Heart left ventricle (tissue), 16 donors: ENCODE measurements around the gene ARL5C. TPM values are rescaled to one million over a fixed set of nuclear protein-coding genes. Genes with fewer than 3 reads are reported as not detected.

ENCODE experiments used
- ATAC-seq, 4 donors: fragments of 200-7000 bp; cut with Tn5 transposase; one replicate each; pipeline ENCODE4 v1.9.1; 2020 to 2022; ENCODE audit warnings: moderate library complexity in 4 of 4, mild to moderate bottlenecking in 3 of 4, moderate number of reproducible peaks in 1 of 4
- DNase-seq, 5 donors: peaks; one replicate each; pipeline ENCODE4 v3.0.0-alpha.2; 2020
- H3K27ac ChIP-seq, 12 donors: fragments of 200-600 bp; sonication (generic) in 4 of 12; one replicate each; pipeline versions ENCODE4 v1.5.0 to v1.8.0; 2016 to 2022; ENCODE audit warnings: mild to moderate bottlenecking in 2 of 12
- H3K27me3 ChIP-seq, 9 donors: fragments of 200-600 bp; sonication (generic) in 2 of 9; one replicate each; pipeline versions ENCODE4 v1.5.1 to v1.8.0; 2016 to 2022; ENCODE audit warnings: mild to moderate bottlenecking in 3 of 9
- H3K36me3 ChIP-seq, 9 donors: fragments of 200-600 bp; sonication (generic) in 2 of 9; one replicate each; pipeline versions ENCODE4 v1.5.0 to v1.8.0; 2018 to 2022; ENCODE audit warnings: mild to moderate bottlenecking in 2 of 9
- H3K4me1 ChIP-seq, 12 donors: fragments of 200-600 bp; sonication (generic) in 4 of 12; one replicate each; pipeline versions ENCODE4 v1.5.0 to v1.8.0; 2016 to 2022; ENCODE audit warnings: mild to moderate bottlenecking in 3 of 12
- H3K4me3 ChIP-seq, 12 donors: fragments of 200-600 bp; sonication (generic) in 4 of 12; one replicate each; pipeline versions ENCODE4 v1.5.0 to v1.8.0; 2017 to 2022; ENCODE audit warnings: mild to moderate bottlenecking in 9 of 12, moderate library complexity in 4 of 12
- H3K9me3 ChIP-seq, 12 donors: fragments of 200-600 bp; sonication (generic) in 4 of 12; one replicate each; pipeline versions ENCODE4 v1.5.0 to v1.8.0; 2016 to 2022; ENCODE audit warnings: mild to moderate bottlenecking in 1 of 12
- POLR2A ChIP-seq, 2 donors: fragments of 450-650 bp; IDR thresholded peaks; one replicate each; pipeline ENCODE4 v1.6.1; 2017; ENCODE audit warnings: antibody characterized with exemption in 2 of 2, mild to moderate bottlenecking in 2 of 2, moderate library complexity in 2 of 2
- WGBS, 4 donors: extraction: QIAGEN DNeasy Blood & Tissue Kit in 2 of 4; methylation state at CpG; one replicate each; pipeline versions ENCODE4 v1.1.5 to v1.1.7; 2013 to 2018; 5-methylcytosine and 5-hydroxymethylcytosine counted together
- intact Hi-C, 10 donors: fragments of 100-400 bp; cut with DNase I; formaldehyde crosslinking; loops; one replicate each; pipeline versions ENCODE4 v1.11.1 to v1.14.2; 2022
- polyA plus RNA-seq, 2 donors: library from polyadenylated mRNA; stranded (reverse); fragments of 200-250 nt; gene quantifications; one replicate each; pipeline ENCODE4 v1.2.3, GENCODE V29; 2013
- total RNA-seq, 9 donors: library from RNA; depleted of rRNA in 2 of 9; stranded (reverse); fragments of >200 nt in 2 of 9; fragmentation: NEBNext Ultra II Directional in 3 of 9; extraction: Animal tissue kit (Norgen Biotek cat#: 25700) in 3 of 9; gene quantifications; one replicate each; pipeline versions ENCODE4 v1.1.0 to v1.2.4, GENCODE V29; 2016 to 2023
- TF ChIP-seq, protein P1 (sequence below), 12 donors: fragments of 200-600 bp; sonication (generic) in 4 of 12; IDR thresholded peaks; one replicate each; pipeline versions ENCODE4 v1.5.0 to v1.8.0; 2018 to 2022; ENCODE audit warnings: antibody characterized with exemption in 12 of 12, mild to moderate bottlenecking in 5 of 12
- donor health status: ischemic (EF 13 %, LVEDD 7.1; RV severe dilation, severe dysfunction).
- donor health status: healthy with polysubstance abuse.
- donor health status: DM: no; HTN: yes; CAD: no.
- donor health status: DM: no; HTN: no; CAD: no.
- donor health status: ischemic (EF 25% LVEDD 6.9; RV normal size, moderate dysfunction).
- donor health status: ischemic (EF 25% LVEDD 5.7; RV mildly dilated, moderate dysfunction).
- donor health status: healthy.
- donor health status: DM: yes; HTN: yes; CAD: no.
- donor health status: ischemic (EF 35%, LVEDD 5.7; RV mildly dilated, moderate dysfunction).
- donor health status: nonischemic (EF 11% LVEDD 7.7; RV severe dilation, severe dysfunction).
- donor health status: DM: yes; HTN: yes; CAD: no.
- donor health status: PGD.
- donor health status: ischemic (EF 29% LVEDD 5.4; RV normal size, mild dysfunction).
- donor health status: nonischemic (EF 23%, LVEDD 6.1; RV moderate dilation, normal function).

ARL5C gene
- total and polyA plus RNA-seq, 11 donors = not detected

DNA sequence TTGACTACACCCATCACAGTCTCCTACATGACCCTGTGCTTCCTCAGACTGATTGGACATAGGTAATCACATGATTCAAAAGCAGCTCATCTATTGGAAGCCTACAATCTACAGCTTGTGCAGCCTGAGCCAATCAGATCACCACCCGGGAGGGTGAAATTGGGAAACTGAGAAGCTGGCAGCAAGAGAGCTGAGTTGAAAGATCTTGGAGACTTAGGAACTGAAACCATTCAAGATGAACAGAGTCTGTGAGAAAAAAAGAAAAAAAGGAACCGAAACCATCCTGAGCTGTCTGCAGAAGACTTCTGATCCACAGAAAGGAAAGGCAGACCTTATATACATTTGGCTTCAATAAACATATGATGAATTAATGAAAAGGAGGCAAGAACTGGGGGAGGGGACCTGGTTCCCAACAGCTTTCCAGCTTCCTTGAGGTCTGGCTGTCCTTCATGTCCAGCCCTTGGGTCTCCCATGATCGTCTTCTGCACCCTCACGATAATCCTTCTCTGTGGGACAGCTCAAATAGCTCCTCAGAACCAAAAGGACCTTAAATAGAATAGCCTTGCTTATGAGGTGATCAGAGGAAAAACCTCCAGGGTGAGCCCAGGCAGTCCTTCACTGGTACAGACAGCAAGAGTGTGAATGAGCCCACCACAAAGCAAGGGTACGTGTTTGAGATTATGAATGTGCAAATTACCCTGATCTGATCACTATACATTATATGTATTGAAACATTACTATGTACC lies 47.1 kb downstream of the ARL5C start:
- WGBS, 4 donors = 89 to 94% (median 93%) methylated on average over 5 of the region's 5 CpGs
- peak in 1 of 5 donors; percentile 30 for DNase-seq
- intact Hi-C loops = no loop called here

GRCh38 chr17:39116224-39116623 lies 49.7 kb downstream of the ARL5C start:
- no peaks in the 10 kb centered on the region for H3K9me3 ChIP-seq
- no peak overlapping the region for H3K27ac ChIP-seq
- TF ChIP-seq POLR2A (IDR thresholded peaks at IDR 0.05) = no peak
- TF ChIP-seq, protein P1, sequence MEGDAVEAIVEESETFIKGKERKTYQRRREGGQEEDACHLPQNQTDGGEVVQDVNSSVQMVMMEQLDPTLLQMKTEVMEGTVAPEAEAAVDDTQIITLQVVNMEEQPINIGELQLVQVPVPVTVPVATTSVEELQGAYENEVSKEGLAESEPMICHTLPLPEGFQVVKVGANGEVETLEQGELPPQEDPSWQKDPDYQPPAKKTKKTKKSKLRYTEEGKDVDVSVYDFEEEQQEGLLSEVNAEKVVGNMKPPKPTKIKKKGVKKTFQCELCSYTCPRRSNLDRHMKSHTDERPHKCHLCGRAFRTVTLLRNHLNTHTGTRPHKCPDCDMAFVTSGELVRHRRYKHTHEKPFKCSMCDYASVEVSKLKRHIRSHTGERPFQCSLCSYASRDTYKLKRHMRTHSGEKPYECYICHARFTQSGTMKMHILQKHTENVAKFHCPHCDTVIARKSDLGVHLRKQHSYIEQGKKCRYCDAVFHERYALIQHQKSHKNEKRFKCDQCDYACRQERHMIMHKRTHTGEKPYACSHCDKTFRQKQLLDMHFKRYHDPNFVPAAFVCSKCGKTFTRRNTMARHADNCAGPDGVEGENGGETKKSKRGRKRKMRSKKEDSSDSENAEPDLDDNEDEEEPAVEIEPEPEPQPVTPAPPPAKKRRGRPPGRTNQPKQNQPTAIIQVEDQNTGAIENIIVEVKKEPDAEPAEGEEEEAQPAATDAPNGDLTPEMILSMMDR (IDR thresholded peaks at IDR 0.05) = no peak
- H3K36me3 ChIP-seq = no peaks in the 10 kb centered on the region
- intact Hi-C loops = no loop called here
- WGBS, 4 donors = 63 to 80% (median 79%) methylated on average over 3 of the region's 3 CpGs
- H3K27me3 ChIP-seq = no peaks in the 10 kb centered on the region
- DNase-seq = peak in 1 of 5 donors; percentile 11
- no peak overlapping the region for H3K4me3 ChIP-seq
- no peak for ATAC-seq
- peaks cover 0 to 8% (median 0%) of the 10 kb centered on the region in 12 donors for H3K4me1 ChIP-seq

More for the DNA sequence above, 47.1 kb downstream of the ARL5C start:
- ATAC-seq = peak in 3 of 4 donors; percentile 42 to 47 (median 42)
- Histone ChIP-seq H3K27ac (peak overlapping the region in 1 of 12 donors; percentile 59), H3K4me1 (peaks cover 0 to 17% (median 0%) of the 10 kb centered on the region in 12 donors), H3K9me3 (no peaks in the 10 kb centered on the region), H3K36me3 (no peaks in the 10 kb centered on the region), H3K27me3 (no peaks in the 10 kb centered on the region), H3K4me3 (no peak overlapping the region)
- no peak for TF ChIP-seq POLR2A (IDR thresholded peaks at IDR 0.05)
- TF ChIP-seq, protein P1 (IDR thresholded peaks at IDR 0.05) = no peak

DNA sequence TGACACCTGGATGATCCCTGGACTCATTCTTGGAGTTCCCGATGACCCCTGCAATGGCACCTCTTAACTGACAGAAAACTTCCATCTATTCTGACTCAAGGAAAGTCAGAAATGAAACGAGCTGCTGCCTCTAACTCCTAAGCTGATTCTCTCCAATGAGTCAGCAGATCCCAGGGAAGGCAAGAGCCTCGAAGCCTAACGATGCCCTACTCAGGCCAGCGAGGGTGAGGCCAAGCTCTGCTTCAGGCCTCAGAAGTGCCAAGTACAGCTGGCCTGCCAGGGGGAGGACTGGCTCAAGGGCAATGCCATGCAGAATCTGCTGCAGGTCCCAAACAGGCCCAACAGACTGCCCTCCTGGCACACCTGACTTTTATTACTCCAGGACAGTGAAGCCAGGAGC lies 50.8 kb downstream of the ARL5C start:
- WGBS, 4 donors = 59 to 72% (median 64%) methylated on average over 5 of the region's 5 CpGs
- peak in 1 of 5 donors; percentile 19 for DNase-seq

GRCh38 chr17:39114723-39115122 lies 51.2 kb downstream of the ARL5C start:
- DNase-seq = no peak
- 66 to 80% (median 73%) methylated on average over 14 of the region's 14 CpGs for WGBS, 4 donors
- no peak for ATAC-seq
- Histone ChIP-seq H3K27me3 (no peaks in the 10 kb centered on the region), H3K36me3 (no peaks in the 10 kb centered on the region), H3K4me3 (no peak overlapping the region), H3K4me1 (peaks cover 0 to 8% (median 0%) of the 10 kb centered on the region in 12 donors), H3K9me3 (no peaks in the 10 kb centered on the region), H3K27ac (peak overlapping the region in 1 of 12 donors; percentile 66)
- intact Hi-C loops = no loop called here
- TF ChIP-seq, protein P1 (IDR thresholded peaks at IDR 0.05) = no peak
- no peak for TF ChIP-seq POLR2A (IDR thresholded peaks at IDR 0.05)

More for the DNA sequence above, 50.8 kb downstream of the ARL5C start:
- no peak overlapping the region for H3K4me3 ChIP-seq
- TF ChIP-seq, protein P1 (IDR thresholded peaks at IDR 0.05) = no peak
- no peak for TF ChIP-seq POLR2A (IDR thresholded peaks at IDR 0.05)
- intact Hi-C loops = no loop called here
- H3K27ac ChIP-seq = peak overlapping the region in 1 of 12 donors; percentile 66
- H3K9me3 ChIP-seq = no peaks in the 10 kb centered on the region
- H3K36me3 ChIP-seq = no peaks in the 10 kb centered on the region
- ATAC-seq = peak in 1 of 4 donors; percentile 32
- no peaks in the 10 kb centered on the region for H3K27me3 ChIP-seq
- H3K4me1 ChIP-seq = peaks cover 0 to 8% (median 0%) of the 10 kb centered on the region in 12 donors
